ENCODE measurements around the gene EIF5AL1. TPM values are rescaled to one million over a fixed set of nuclear protein-coding genes. Genes with fewer than 3 reads are reported as not detected.

EIF5AL1 gene
- total and polyA plus RNA-seq, 12 donors, result 0.10 to 1.9 (median 0.43) TPM; not detected in 3

GRCh38 chr10:79494871-79495705, 17.2 kb upstream of the EIF5AL1 start:
- H3K4me3 ChIP-seq, result no peak overlapping the region
- H3K36me3 ChIP-seq (replicated peaks in 1 of 2), result no peaks in the 10 kb centered on the region
- no peak overlapping the region for H3K27ac ChIP-seq
- H3K4me1 ChIP-seq (replicated peaks in 1 of 2), result no peaks in the 10 kb centered on the region
- WGBS, 4 donors, result 76 to 84% (median 82%) methylated on average over 17 of the region's 17 CpGs
- H3K9me3 ChIP-seq (replicated peaks in 1 of 3), result no peaks in the 10 kb centered on the region
- intact Hi-C loops (cut with DNase I), result loop anchor here (5.0 to 10.0 kb wide), 2 partner anchors 118 to 120 kb away; no protein-coding TSS in a partner anchor
- TF ChIP-seq POLR2A (IDR thresholded peaks at IDR 0.05) (no peak), CTCF (IDR thresholded peaks at IDR 0.05) (no peak)
- no peaks in the 10 kb centered on the region for H3K27me3 ChIP-seq
- DNase-seq, result no peak

GRCh38 chr10:79495791-79496190, 16.5 kb upstream of the EIF5AL1 start:
- 72 to 86% (median 76%) methylated on average over 6 of the region's 6 CpGs for WGBS, 4 donors
- Histone ChIP-seq H3K4me3 (no peak overlapping the region), H3K4me1 (replicated peaks in 1 of 2) (no peaks in the 10 kb centered on the region), H3K36me3 (replicated peaks in 1 of 2) (no peaks in the 10 kb centered on the region), H3K9me3 (replicated peaks in 1 of 3) (no peaks in the 10 kb centered on the region), H3K27me3 (no peaks in the 10 kb centered on the region), H3K27ac (no peak overlapping the region)
- intact Hi-C loops (cut with DNase I), result loop anchor here in 1 of 2 donors (10.0 kb wide), 1 partner anchor 121 kb away; no protein-coding TSS in a partner anchor
- DNase-seq, result no peak
- TF ChIP-seq POLR2A (IDR thresholded peaks at IDR 0.05) (no peak), CTCF (IDR thresholded peaks at IDR 0.05) (no peak)

- no peak overlapping the region for H3K4me3 ChIP-seq
- DNase-seq, result no peak
- 54 to 79% (median 59%) methylated on average over 3 to 4 of the region's 4 CpGs for WGBS, 4 donors
- H3K27ac ChIP-seq, result no peak overlapping the region
- H3K9me3 ChIP-seq (replicated peaks in 1 of 3), result no peaks in the 10 kb centered on the region
- H3K27me3 ChIP-seq, result no peaks in the 10 kb centered on the region
- TF ChIP-seq CTCF (IDR thresholded peaks at IDR 0.05) (no peak), POLR2A (IDR thresholded peaks at IDR 0.05) (no peak)
- H3K36me3 ChIP-seq (replicated peaks in 1 of 2), result no peaks in the 10 kb centered on the region
- intact Hi-C loops (cut with DNase I), result loop anchor here in 1 of 2 donors (10.0 kb wide), 1 partner anchor 122 kb away; no protein-coding TSS in a partner anchor
- H3K4me1 ChIP-seq (replicated peaks in 1 of 2), result no peaks in the 10 kb centered on the region
Observed at GRCh38 chr10:79496896-79497295, 15.4 kb upstream of the EIF5AL1 start.

- H3K4me1 ChIP-seq (replicated peaks in 1 of 2), result no peaks in the 10 kb centered on the region
- H3K4me3 ChIP-seq, result no peak overlapping the region
- H3K36me3 ChIP-seq (replicated peaks in 1 of 2), result no peaks in the 10 kb centered on the region
- no peaks in the 10 kb centered on the region for H3K27me3 ChIP-seq
- WGBS, 4 donors, result 91 to 93% (median 92%) methylated on average over 4 to 6 of the region's 6 CpGs
- TF ChIP-seq POLR2A (IDR thresholded peaks at IDR 0.05), result no peak
- no peak for TF ChIP-seq CTCF (IDR thresholded peaks at IDR 0.05)
- H3K9me3 ChIP-seq (replicated peaks in 1 of 3), result no peaks in the 10 kb centered on the region
- H3K27ac ChIP-seq, result no peak overlapping the region
- no peak for DNase-seq
- intact Hi-C loops (cut with DNase I), result loop anchor here in 1 of 2 donors (10.0 kb wide), 1 partner anchor 124 kb away; no protein-coding TSS in a partner anchor
Observed at GRCh38 chr10:79498291-79498829, 14.0 kb upstream of the EIF5AL1 start.
